NCI-H460 (cell line): ENCODE results near the gene CPA3. TPM values are rescaled to one million over a fixed set of nuclear protein-coding genes. Genes with fewer than 3 reads are reported as not detected.

Source experiments
- DNase-seq: peaks from one replicate; pipeline ENCODE4 v3.0.0-alpha.2; 2016; ENCODE audit warnings: low read depth; ENCODE audit errors: extremely low read depth
- total RNA-seq: library from RNA; depleted of rRNA; stranded (reverse); fragments of >200 nt; shearing (Covaris generic); gene quantifications from 2 replicates; pipeline ENCODE4 v1.2.3, GENCODE V29; 2014

The CPA3 gene
- total RNA-seq, 1 experiment from 2014 or later = not detected

DNA sequence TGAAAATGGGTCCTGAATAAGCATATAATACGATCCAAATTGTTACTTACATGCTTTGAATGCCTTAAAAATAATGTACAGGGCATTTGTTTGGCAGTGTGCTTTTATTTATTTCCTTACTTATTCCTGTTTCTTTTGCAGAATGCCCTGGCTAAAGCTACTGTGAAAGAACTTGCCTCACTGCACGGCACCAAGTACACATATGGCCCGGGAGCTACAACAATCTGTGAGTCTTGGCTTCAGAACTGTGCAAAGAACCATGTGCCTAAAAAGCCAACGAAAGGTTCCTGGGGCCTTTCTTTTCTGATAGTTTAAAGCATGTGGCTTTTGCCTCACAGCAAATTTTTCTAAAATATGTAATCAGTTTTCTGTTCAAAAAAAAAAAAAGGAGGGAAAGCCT lies 7.8 kb upstream of the CPA3 start:
- DNase-seq = no peak

DNA sequence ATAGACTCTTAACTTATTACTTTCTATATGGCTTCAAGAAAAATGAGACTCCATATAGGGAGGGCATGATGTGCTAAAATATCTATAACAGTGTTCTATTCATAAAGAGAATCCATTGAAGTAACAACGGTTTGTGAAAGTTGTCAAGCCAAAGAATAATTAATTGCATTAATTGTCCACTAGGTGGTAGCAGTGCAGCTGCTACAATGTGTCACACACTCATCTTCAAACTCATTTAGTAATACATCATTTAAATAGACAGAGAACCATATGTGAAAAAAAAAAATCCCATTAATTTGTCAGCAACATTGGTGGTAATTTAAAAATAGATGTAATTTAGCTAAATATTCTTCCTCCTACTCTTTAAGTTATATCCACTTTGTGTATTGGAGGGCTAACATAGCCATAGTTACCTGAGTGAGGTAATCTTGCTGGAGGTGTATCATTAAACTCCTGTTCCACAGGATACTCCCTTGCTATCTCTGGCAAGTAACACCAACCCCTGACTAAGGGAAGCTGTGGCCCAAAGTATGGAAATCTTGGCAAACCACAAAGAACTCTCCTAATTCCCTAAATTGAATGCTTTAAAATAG lies 3.7 kb upstream of the CPA3 start:
- peak; percentile 50 for DNase-seq

DNA sequence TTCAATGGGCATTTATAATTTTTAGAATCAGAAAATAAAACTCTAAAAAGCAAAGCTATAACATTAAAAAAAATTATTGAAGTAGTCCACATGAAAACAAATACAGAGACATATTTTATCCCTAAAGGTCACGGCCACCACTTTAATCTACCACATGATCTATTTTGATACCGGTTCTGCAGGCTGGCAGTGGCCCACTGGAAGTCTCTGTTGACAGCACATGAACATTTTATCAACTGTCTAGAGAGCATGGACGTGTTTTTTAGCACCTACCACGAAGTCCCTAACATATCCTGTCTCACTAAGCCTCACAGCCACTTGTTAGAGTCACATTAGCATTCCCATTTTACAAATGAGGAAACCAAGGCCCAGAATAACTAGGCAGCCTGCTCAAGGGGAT lies 1.8 kb upstream of the CPA3 start:
- DNase-seq = no peak

DNA sequence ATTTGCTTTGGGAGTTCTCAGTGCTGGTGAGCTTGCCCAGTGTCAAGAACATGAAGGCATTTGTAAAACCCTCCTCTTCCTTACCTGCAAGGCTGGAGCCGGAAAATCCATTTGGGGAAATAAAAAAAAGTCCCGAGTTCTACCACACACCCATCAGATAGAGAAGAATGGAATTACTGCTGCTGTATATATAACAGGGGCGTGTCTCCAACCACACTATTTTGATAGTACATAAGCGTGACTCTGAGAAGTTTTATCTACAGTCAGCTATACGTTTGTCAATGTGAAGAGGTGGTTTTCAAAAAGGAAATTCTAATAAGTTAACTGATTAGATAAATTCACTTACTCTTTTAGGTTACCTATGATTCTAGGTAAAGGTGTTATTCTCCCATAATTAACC lies 1.3 kb upstream of the CPA3 start:
- no peak for DNase-seq

DNA sequence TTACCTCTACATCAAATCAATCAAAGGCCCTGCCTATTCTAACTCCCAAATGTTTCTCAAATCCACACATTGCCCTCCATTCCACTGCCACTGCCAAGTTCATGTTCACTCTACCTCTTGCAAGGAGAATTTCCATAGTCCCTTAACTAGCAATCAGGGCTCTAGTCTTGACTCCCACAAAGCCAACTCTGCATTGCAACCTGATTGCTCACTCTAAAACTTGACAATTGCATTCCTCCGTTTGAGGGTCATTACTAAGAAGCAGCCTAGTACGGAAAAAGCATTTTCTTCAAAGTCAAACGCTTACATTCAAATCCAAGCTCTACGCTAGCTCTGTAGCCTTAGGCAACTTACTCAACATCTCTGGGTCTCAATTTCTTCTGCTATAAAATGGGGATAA lies 1.2 kb downstream of the CPA3 start:
- DNase-seq = no peak

DNA sequence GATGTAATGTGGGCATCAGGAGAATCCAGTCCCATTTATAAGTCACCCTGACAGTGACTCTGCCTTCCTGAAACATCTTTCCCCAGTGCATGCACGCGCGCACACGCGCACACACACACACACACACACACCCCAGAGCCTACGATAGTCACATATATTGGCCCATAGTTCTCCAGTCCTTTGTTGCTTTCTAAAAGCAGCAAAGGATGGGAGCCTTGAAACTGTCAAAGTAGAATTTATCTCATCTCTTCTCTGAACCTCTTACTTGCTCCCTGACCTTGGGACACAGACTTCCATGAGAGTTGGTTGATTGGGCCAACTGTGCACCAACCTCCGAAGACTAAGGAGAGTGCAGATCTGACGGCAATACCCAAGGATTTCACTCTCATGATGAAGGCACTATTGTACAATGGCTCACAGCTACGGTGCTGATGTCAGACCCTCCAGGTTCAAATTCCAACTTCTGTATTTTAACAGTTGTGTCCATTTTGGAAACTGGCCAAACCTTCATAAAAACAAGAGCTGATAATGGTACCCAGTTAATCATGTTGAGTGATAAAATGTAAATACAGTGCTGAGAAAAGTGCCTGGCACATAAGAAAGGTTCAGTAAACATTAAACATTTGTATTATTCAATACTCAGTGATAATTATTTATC lies 8.3 kb downstream of the CPA3 start:
- no peak for DNase-seq

DNA sequence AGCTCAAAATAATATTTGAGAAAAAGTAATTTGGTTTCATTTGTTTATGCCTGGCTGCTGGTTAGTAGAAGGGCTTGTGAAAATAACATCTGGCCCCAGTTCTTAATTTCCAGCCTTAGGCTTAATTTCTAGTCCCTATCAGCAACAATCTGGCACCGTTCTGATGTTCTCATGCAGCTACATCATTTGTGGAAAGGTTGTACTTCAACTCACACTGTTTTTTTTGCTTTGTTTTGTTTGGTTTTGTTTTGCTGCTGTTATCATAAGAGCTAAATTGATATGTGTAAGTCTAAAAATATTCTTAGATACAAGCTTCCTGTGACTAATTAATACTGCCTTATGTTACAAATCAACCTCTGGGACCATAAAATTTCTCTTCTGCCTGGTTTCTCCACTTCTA lies 8.9 kb downstream of the CPA3 start:
- DNase-seq = no peak

DNA sequence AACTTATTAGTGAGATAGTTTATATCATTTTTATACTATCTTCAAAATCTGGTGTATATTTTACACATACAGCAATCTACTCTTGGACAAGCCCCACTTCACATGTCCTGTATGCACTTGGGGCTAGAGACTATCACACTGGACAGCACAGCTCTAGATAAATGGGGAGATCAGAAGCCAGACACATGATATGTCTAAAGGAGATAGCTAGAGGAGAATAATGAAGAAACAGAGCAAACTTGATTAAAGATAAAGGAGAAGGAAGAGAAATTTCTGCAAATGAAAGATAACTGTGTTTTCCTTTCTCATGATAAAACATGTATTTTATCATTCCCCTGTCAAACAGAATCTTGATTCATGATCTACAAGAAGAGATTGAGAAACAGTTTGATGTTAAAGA lies 13.0 kb downstream of the CPA3 start:
- DNase-seq = no peak

DNA sequence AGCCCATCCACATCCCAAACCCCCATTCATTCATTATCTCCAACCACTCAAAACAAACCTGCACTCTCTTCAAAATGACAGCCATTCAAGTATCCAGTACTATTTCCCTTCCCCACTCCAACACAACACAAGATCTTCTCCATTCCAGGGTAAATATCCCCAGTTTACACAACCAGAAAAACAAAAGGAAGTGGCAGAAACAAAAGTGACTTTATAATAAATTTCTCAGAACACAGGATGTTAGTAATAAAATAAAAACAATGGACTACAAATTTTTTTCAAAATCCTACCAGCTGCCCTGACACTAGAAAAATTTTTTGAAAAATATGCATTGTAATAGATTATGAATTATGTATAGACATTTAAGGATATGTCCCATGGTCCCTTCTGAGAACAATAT lies 14.2 kb downstream of the CPA3 start:
- DNase-seq = no peak

DNA sequence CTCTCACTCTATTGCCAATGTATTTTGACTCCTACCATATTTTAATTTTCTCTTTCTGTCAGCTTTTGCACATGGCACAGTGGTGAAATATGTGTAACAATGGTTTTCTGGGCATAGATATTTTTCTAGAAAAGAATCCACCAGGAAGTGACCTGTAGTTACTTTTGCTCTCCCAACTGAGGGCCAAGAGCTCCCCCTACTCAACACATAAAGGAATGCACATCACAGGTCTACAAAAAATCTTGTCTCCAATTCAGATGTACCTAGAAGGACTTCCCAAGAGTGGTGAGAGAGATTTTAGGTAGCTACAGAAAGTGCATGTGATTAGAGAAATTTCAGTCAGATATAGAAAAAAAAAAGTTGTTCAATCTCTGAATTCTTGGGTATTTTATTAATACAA lies 15.6 kb downstream of the CPA3 start:
- DNase-seq = peak; percentile 1

DNA sequence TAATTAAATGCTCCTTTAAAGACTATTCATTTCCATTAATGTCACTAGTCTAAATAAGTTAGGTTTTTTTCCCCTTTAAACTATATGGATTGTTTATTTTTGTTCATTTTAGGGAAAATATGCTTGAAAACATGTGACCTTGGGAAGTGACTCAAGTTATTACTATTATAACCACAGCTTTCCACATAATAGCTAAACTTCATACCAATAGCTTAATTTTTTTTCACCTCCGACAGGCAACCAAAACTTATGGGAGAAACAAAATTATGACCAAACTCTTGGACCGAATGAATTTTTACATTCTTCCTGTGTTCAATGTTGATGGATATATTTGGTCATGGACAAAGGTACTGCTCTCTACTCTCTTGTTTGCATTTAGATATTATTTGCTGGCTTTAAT lies 16.2 kb downstream of the CPA3 start:
- DNase-seq = no peak

DNA sequence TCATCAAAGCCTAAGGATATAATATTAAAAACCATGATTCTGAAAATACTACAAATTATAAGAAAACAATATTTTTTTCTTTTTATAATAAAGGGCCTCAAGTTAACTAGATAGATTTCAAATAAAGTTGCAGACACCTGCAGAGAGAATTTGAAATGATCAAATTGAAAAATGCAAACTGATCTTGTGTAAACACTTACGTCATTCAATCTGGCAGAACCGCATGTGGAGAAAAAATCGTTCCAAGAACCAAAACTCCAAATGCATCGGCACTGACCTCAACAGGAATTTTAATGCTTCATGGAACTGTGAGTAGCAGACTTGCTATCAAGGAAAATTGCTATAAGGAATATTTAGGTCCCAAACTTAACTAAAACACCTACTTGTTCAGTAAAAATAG lies 17.2 kb downstream of the CPA3 start:
- DNase-seq = no peak

DNA sequence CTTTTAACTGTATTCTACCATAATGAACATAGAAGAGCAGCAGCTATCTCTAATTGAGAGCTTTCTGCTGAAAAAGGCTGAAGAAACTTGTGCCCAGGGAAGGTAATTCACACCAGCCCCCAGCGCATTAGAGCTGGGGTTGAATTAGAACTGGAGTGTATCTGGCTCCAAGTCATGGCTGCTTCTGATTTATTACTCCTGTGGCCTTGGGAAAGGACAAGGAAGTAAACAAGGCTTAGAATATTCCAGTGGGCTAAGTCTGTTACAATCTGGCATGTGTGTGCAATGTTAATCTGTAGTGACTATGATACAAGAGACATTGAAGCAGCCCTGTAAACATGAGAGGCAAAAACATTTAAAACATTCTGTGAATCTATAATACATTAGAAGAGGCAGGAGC lies 18.1 kb downstream of the CPA3 start:
- no peak for DNase-seq

DNA sequence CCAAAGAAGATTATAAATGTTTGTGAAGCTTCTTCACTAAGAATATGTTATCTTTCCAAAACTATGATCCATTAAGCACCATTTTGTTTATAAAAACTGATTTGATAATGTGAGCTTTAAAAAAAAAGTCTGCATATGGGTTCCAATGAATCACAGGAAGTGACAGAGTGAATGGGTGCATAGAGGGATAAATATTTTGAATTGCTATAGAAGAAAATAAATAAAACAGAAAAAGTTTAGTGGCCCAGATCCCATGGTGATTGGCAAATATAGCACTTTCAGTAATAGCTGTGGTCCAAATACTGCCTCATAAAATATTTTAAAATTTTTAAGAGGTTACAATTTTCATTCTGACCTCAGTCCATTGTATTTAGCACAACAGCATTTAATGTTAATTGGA lies 19.2 kb downstream of the CPA3 start:
- DNase-seq = no peak

DNA sequence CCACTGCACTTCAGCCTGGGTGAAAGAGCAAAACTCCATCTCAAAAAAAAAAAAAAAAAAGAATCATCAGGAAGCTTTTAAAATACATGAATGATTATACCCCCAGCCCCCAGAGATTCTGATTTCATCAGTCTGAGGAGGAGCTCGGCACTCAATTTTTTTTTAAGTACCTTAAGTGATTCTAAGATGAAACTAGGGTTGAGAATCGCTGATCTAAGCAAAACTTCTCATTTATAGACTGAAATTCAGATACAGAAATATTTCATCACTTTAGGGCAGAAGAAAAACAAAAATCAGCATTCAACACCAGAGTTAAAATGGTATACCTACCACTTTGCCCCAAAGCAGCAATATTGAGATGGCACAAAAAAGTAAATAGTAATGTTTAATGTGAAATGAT lies 24.7 kb downstream of the CPA3 start:
- DNase-seq = no peak

DNA sequence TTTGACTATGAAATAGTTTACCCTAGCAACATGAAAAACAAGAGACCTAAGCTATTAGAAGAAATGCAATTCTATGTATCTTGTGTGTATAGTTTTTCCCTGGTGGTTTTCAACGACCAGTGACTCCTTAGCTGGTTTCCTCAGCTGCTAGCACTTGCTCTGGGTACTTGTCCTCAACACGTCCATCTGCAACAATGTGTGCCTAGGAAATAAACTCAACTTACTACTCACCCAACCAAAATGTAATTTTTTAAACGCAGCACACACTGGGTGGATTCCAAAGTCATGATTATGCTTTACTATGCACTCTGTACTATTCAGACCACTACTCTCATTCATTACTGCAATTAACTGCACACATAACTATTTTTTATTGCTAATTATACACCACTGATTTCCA lies 31.0 kb downstream of the CPA3 start:
- DNase-seq = no peak

DNA sequence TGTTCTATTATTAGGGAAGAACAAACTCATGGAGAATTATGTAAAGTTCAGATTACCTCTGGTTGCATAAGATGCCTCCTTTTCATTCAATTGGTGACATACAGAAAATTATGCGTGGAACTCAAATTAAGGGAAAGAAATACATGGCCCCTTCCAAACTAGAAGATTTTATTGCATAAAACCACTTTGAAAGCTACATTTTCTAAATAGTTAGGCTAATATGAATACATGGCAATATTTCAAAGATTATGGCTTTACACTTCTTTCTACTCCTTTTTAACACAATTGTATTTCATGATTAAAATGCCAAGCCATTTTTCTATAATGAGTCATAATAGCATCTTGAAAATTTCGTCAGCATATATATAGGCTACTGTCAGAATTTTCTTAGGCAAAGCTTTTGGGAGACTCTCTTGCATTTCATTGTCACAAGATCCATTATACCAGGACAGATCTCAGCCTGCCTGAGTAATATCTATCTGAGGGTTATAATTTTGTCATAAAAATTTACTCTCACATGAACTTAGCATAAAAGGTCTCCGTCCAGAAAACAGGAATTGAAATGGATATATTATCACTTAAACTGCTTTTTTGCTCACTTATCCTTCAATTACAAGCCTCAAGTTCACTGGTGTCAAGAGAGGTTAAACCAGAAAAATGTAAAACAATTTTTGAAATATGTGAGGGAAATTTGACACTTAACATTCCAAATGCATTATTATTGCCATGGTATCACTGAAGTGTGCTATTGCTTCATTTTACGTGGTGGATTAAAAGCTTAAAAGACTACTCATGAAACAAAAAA lies 37.1 kb downstream of the CPA3 start:
- peak; percentile 13 for DNase-seq

DNA sequence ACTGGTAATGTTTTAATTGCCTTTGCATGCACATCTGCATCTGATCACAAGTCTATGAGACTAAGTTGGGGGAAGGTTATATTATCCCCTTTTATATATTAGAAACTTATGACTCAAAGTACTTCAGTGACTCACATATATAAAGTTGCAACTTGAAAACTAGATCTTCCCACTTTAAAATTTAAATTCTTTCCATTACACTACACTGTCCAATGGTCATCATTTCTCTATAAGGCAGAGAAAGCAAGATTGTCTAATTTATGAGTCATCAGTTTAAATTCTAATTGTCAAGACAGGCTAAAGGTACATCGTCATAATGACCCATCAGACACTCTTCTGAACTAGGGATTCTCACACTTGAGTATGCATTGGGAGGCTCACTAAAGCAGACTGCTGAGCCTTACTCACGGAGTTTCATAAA lies 37.9 kb downstream of the CPA3 start:
- DNase-seq = no peak

DNA sequence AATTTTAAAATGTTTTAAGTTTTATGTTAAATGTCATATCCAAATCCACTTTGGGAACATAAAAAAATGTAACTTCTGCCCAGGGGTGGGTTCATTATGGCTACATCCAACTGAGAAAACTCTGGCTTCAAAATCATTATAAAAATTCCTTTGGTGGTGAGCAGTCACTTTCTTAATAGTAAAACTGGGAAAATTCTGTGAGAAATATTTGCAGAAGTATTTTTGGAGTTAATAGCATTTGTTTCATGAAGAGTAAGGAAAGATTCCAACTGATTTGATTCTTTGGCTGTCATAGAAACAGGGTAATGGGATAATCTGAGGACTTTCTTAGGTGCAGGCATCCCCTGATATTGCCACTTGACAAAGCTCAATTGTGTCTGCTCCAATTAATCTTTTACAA lies 38.8 kb downstream of the CPA3 start:
- DNase-seq = no peak

DNA sequence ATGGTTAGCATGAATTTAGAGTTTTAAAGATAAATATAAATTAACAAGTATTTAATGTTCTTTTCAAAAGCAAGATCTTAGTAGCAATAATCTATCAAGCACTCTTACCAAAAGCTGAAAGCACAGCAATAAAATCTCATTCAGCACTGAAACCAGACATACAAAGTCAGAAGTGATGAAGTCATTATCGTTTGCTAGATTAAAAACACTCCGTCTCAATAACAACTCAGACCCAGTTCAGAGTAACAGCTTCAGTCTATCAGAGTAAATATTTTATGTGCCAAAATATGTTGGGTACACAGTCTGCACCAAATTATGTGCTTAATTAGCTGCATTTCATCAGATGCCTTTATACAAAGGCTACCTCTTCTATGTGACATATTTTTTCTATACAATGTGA lies 41.6 kb downstream of the CPA3 start:
- DNase-seq = no peak

DNA sequence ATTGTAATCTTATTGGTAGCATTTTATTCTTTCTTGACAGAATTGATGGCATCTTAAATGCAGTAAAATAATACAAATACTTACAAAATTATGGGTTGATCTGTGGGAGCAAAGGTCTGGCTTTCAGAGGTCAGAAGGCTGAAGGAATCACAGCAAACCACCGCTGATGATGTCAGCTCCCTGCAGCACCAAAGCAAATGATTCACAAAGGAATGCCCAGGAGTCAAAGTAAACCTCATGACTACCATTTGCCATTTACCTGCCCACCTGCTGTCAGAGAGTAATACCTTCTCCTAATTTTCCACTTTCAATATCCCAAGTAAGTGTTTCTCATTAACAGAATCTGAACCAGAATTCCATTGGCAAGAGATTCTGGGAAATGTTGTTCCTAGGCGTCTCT lies 46.1 kb downstream of the CPA3 start:
- DNase-seq = no peak

DNA sequence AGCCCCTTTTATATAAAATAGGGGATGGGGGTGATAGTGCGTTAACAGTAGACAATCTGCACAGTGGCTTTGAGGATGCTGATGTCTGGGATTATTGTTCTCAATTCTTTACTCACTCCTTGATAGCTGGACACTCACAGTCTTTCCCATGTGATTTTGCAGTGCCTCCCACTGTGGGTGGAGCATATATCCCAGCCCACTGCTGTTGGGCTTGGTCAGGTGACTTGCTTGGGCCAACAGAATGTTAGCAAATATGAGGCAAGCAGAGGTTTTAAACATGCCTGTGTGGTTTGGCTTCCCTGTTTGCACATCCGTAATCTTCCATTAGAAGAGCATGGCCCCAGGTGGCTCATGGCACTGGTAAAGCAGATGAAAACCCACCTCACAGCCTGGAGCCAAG lies 46.5 kb downstream of the CPA3 start:
- DNase-seq = no peak
